Suppressor macrophage treated with lipopolysaccharide for 1 hour (primary cell): Measurements from ENCODE around the gene DLGAP5.

ENCODE experiments used
- DNase-seq, 3 donors: peaks; one replicate each; pipeline ENCODE4 v3.0.0-alpha.2; 2020 to 2022

The DLGAP5 gene, protein sequence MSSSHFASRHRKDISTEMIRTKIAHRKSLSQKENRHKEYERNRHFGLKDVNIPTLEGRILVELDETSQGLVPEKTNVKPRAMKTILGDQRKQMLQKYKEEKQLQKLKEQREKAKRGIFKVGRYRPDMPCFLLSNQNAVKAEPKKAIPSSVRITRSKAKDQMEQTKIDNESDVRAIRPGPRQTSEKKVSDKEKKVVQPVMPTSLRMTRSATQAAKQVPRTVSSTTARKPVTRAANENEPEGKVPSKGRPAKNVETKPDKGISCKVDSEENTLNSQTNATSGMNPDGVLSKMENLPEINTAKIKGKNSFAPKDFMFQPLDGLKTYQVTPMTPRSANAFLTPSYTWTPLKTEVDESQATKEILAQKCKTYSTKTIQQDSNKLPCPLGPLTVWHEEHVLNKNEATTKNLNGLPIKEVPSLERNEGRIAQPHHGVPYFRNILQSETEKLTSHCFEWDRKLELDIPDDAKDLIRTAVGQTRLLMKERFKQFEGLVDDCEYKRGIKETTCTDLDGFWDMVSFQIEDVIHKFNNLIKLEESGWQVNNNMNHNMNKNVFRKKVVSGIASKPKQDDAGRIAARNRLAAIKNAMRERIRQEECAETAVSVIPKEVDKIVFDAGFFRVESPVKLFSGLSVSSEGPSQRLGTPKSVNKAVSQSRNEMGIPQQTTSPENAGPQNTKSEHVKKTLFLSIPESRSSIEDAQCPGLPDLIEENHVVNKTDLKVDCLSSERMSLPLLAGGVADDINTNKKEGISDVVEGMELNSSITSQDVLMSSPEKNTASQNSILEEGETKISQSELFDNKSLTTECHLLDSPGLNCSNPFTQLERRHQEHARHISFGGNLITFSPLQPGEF

DNA sequence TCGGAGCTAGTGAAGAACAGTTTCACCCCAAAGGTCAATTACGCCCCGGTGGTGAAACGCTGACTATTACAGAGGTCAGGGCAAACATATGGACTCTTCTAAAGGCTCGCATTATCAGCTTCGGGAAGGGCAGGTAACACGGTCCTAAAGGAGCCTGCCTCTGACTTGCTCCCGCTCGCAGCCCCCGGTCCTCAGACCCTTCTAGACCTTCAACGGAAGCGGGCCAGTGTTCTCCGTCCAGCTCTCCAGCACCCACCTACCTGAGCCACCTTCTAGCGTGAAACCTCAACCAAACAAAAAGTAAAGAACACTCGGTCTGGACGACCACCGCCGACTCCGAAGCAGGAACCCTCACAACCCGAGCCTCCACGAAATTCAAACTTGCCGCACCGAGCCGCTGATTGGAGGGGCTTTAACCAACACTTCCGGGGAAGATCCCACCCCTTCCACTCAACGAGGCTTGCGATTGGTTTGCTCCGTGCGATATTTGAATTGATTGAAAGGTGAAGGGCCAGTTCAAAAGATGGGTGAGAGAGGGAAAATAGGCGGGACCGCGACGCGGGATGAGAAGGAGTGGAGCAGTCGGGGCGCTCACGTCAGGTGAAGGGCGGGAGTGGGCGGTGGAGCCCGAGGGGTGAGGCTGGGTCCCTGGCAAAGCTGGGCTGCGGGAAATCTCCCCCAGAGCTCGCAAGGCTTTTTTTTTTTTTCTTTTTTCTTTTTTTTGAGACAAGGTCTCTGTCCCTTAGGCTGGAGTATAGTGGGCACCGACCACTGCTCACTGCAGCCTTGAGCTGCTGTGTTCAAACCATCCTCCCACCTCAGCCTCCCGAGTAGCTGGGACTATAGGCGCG lies at the start of gene DLGAP5:
Gene DLGAP5 (minus strand): TSS at position 383 of the 851 bp plus-strand sequence. CDS start 2,406 bp downstream, outside the sequence.
- DNase-seq = peak; percentile 94 to 96 (median 96)

DNA sequence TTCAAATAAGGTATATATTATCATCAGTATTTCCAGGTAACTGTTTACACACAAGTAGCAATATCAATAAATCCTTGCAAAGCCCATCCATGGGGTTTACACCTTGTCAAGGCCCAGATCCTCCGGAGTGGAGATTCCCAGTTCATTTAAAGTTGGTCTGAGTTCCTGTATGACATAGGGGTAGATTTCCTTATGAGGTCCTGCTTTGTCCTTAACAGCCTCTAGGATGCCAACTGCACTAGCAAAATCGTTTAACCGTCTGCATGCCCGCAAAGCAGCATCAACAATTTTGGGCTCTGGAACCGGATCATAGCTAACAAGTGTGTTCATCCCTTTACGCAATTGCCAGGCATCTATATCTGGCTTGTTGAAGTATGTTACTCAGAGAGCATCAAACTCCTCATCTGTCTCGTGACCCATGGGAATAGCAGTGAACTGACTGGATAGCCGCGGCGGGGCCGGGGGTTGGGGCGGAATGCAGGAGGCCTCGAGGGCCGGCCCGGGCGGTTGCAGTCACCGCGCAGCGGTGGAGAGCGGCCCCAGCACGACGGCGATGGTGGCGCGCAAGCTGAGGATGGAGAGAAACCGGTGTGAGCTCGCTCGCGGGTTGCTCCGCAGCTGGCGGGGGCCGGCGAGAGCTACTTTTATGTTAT lies 49.3 kb upstream of the DLGAP5 start:
- DNase-seq = no peak

DNA sequence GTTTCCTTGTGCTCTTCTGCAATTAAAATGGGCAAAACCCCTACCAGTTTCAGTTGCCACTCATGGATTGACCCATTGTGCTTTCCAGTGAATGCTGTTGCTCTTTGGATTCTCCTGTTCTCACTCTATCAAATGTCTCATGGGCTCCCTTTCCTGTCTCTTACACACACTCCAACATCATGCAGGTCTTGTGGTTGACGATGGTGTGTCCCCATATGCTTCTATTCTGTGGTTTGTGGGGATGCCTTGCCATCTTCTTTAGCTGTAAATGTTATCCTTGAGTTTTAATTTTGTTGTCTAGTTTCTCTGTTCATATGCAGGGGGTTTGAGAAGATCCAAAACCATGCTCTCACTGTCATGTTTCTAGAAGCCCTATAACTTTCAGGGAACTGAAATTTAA lies 47.9 kb upstream of the DLGAP5 start:
- no peak for DNase-seq

DNA sequence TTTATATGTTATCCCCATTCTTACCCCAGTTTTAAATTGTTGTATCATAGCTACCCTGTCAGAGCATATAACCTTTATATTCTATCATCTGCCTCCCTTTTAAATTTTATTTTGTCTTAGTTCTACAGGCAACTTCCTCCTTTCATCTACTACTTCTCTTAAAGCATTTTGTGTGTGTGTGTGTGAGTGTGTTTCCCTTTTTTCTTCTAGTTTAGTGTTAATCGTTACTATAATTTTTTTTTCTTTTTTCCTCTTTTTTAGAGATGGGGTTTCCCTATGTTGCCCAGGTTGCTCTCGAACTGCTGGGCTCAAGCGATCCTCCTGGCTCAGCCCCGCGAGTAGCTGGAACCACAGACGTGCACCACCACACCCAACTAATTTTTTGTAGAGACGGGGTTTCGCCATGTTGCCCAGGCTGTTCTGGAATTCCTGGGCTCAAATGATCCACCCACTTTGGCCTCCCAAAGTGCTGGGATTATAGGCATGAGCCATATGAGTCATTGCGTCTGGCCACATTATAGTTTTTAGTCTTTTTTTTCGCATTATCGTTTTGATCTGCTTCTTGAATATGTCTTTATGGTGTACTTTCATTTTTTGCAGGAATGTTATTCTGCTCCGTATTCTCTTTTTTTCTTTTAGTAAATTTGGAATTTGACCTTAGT lies 46.8 kb upstream of the DLGAP5 start:
- peak; percentile 82 to 93 (median 91) for DNase-seq

DNA sequence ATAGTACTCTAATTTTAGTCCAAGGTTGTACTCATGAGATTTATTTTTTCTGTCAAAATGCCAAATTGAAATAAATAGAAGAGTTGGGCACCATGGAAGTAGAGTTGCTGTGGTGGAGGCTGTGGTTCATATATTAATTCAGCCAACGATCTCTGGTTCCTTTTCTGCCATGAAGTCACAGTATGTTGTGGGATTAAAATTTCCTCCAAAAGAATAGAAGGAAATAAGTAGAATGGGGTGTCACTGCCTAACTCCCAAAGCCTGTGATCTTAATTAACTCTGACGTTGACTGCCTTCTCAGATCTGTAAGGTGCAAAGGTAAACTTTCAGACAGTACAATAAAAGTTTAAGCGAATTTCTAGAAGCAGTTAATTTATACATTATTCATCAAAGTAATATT lies 42.2 kb upstream of the DLGAP5 start:
- DNase-seq = no peak

DNA sequence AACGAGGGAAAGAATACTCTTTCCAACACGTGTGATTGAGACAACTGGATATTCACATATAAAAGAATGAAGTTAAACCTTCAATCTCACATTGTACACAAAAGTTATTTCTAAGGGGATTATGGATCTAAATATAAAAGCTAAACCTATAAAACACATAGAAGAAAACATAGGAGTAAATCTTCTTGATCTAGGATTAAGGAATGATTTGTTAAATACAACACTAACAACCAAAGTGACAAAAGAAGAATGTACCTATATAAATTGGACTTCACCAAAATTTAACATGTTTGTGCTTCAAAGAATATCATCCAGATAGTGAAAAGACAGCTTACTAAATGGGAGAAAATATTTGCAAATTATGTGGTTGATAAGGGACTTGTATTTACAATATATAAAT lies 36.9 kb upstream of the DLGAP5 start:
- DNase-seq = no peak

DNA sequence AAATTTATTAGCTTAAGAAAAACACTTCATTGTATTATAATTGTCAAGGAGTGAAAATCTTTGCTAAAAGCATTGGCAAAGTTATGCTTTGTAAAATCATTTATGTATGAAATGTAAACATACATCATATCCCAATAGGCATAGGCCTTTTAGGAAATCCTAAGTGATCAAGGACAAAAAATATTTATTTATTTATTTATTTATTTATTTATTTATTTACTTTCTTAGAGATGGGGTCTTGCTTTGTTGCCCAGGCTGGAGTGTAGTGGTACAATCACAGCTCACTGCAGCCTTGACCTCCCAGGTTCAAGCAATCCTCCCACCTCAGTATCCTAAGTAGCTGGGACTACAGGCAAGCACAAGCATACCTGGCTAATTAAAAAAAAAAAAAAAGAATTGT lies 32.0 kb upstream of the DLGAP5 start:
- no peak for DNase-seq

DNA sequence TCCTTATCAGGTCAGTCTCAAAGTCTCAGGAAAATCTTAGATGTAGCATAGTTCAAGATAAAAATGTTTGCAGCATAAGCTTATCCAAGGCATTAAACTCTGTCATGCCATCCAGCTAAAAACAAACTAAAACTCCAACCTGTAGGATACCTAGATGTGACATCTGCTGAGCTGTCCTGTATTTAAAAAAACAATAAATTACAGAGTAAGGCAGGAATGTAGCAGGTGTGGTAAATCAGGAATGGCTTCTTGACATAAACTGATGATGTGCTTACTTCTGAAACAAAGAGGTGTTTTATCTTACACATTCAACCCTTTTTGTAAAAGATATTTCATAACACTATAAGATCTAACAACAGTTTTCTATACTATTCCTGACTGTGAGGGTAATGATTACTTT lies 30.6 kb upstream of the DLGAP5 start:
- DNase-seq = no peak

DNA sequence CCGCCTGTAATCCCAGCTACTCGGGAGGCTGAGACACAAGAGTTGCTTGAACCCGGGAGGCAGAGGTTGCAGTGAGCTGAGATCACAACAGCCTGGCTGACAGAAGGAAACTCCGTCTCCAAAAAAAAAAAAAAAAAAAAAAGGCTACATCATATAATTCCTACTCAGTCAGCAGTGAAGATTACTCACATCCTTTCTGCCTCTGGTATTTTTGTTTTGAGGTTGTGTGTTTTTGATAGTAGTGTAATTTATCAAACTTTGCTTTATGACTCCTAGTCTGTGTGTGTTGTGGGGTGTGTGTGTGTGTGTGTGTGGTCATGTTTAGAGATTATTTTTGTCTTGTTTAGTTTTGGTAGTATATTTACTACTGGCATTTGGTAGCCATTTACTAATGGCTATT lies 29.8 kb upstream of the DLGAP5 start:
- DNase-seq = peak; percentile 6 to 70 (median 51)

DNA sequence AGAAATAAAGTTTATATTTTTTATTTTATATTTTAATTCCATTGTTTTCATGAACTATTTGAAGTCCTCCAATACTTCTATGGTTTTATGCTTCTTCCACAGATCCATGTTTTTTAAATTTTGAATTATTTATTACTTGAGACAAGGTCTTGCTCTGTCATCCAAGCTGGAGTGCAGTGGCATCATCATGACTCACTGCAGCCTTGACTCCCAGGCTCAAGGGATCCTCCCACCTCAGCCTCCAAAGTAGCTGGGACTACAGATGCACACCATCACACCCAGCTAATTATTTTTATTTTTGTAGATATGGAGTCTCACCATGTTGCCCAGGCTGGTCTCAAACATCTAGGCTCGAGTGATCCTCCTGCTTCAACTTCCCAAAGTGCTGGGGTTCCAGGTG lies 28.8 kb upstream of the DLGAP5 start:
- DNase-seq = peak; percentile 28 to 34 (median 32)

DNA sequence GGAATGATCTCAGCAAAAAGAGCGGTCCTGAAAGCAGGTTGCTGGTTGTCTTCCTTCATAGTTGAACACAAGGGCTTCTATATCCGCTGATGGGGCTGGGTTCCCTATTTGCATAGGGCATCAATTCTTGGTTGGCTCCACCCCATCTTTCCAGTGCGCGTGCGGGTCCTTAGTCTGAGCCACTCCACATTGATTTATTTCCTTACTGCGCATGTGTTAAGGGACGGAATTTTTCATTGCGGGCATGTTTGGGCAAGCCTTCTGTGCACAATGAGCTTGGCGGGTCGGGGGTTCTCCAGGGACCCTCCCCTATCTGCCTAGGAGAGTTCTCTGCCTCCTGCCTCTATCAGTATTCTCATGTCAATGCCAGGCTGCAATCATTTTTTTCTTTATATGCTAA lies 21.2 kb upstream of the DLGAP5 start:
- DNase-seq = no peak

DNA sequence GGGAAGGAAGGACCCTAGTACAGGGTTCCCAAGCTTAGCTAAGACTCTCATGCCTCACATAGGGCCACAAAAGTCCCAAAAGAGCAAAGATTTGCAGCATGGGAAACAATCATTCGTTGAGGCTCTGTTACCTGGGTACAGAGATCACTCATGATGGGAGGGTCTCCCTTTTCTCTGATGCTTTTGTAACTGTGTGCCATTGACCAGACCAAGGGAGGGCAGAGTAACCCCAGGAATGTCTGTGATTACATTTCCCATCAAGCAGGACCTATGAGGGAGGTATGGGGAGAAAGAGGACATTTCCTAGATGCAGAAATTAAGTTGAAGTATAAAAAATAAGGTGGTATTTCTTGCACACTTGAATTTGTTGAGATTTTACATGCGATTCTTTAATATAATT lies 16.4 kb upstream of the DLGAP5 start:
- DNase-seq = no peak

DNA sequence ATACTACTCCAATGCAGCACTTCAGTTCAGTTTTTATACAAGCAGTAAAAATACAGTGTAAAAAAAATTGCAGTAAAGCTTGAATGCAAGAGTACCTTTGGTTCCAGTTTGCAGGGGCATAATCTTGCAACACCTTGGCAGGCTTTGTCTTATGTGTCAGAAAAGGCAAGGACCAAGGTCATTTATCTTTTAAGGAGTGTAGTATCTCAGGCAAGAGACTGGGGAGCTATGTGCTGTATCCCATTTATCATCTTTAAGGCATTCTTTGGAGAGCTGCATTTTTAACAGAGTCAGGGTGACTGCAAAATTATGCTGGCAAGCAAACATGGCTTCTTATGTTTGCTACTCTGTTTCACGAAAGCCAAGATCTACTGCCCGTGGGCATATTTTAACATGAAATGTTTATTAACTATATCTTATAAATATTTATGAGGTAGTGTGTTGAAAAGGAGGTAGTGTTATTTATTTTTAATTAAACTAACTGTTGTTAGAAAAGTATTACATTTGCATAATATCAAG lies 14.8 kb upstream of the DLGAP5 start:
- no peak for DNase-seq

DNA sequence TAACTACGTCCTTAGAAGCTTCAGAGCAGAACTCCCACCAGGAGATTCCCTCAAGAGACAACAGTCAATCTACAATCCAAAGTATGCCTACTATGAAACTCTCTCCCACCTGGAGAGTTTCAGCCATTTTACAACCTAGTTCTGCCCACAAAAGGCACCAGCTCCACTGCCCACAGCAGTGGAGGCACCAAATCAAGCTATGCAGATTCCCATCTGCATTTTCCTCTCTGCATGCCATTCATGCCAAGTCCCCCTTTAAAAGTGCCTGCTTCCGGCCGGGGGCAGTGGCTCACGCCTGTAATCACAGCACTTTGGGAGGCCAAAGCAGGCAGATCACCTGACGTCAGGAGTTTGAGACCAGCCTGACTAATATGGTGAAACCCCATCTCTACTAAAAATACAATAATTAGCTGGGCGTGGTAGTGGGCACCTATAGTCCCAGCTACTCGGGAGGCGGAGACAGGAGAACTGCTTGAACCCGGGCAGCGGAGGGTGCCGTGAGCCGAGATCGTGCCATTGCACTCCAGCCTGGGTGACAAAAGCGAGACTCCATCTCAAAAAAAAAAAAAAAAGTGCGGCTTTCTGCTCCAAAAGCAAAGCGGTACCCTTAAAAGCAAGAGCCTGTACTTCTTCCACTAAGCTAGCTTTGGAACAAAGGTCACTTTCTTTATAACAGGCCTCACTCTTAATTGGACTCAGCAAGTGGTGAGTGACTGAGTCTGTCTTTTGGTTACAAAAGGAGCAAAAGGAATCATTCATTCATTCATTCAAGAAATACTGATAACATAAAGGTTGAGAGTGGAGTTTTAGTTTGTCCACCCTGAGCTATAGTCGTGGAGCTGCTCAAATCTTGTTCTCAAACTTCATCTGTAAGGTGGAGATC lies 10.1 kb upstream of the DLGAP5 start:
- DNase-seq = no peak

DNA sequence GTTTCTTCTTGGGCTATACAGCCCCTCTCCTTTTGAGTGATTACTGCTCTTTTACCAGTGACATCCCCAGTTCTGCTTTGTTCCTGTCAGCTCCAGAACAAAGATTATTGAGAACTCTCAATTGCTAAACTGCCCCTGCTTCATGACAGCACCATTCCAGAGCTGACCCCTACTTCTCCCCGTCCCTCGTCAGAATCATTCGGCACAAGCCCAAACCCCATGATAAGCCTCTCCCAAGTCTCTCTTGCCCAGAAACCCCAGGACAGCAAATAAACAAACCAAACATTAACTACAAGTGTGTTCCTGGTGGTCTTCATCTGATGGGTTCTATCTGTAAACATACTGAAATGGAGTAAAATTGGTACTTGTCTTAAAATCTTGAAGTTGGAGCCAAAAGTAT lies 9.3 kb upstream of the DLGAP5 start:
- no peak for DNase-seq

DNA sequence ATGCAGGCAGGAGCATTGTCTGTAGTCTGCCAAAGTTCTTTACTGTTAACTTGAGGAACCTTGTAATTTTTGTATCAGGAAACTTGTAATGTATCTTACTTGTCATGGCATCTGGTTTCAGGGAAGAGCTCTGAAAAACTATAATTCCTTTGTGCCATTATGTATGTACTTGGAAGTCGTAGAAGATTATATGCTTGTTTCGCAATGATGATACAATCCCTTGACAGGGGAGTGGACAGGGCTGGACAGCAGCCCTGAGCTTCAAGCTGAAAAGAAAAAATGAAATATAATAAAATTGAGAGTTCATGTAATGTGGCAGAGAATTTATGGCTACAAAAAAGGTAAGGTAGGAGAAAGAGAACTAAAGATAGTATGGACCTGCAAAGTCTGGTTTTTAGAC lies 7.4 kb upstream of the DLGAP5 start:
- DNase-seq = no peak

DNA sequence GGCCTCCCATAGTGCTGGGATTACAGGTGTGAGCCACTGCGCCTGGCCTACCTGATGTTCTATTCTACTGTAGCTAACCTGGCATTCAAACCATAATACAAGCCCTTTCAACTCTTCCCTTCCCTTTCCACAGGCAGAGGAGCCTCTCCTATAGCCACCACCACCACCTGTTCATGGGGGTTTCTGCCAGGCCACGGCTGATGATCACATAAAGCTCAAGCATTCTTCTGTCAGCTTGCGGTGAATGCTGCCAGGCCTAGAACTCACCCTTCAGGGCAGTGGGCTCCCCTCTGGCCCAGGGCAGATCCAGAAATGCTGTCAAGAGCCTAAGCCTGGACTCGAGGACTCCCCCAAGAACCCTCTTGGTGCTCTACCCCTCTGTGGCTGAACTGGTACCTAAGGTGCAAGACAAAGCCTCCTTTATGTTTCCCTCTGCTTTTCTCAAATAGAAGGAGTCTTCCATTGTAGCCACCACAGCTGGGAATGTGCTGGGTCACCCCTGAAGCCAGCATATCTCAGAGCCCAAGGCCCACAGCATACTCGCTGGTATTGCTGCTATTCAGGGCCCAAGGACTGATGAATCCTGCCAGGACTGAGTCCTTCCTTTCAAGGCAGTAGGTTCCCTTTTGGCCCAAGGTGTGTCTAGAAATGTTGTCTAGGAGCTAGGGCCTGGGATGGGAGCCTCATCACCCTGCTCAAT lies 3.4 kb upstream of the DLGAP5 start:
- DNase-seq = no peak

DNA sequence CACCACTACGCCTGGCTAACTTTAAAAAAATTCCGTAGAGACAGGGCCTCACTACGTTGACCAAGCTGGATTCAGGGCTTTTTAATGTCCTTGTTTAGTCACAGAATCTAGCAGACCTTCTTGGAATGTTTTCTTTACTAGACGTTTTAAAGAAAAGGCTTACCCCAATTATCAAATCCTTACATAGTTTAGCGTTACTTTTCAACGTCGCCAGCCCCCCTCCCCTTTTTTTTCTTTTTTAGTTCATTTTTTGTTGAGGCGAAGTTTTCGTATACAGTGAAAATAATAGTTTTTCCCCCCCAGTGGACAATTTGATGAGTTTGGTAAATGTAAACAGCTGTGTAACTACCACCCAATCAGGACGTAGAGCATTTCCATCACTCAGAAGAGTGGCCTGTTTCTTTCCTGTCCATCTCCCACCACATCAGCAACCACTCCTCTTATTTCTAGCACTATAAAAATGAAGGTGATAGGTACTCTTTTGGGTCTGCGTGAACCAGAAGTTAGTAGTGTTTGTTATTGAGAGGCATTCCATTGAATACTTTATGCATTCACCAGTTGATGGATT lies 753 bp upstream of the DLGAP5 start:
- no peak for DNase-seq

DNA sequence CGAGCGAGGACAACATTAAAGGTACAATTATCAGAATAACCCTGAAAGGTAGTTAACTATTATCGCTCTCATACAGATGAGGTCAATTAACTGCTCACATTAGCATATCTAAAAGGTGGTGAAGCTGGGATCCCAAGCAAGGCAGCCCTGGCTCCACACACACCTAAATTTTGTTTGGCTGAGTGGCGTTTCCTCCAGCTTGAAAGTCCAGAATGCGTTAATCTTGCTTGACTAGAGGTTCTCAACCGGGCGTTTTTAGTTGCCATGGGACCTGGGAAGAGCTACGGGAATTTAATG lies 531 bp downstream of the DLGAP5 start:
- DNase-seq = peak in 1 of 3 donors; percentile 3
